Measurements from ENCODE around the gene CRIP1. TPM values are rescaled to one million over a fixed set of nuclear protein-coding genes. Genes with fewer than 3 reads are reported as not detected.
A peak's percentile ranks its signal among the peaks of the same experiment; 100 is the strongest.

CRIP1 gene, protein sequence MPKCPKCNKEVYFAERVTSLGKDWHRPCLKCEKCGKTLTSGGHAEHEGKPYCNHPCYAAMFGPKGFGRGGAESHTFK
- polyA plus RNA-seq (2013, experiment 1 of 2): 98.0 TPM
- polyA plus RNA-seq (2013, experiment 2 of 2): 93.7 TPM

DNA sequence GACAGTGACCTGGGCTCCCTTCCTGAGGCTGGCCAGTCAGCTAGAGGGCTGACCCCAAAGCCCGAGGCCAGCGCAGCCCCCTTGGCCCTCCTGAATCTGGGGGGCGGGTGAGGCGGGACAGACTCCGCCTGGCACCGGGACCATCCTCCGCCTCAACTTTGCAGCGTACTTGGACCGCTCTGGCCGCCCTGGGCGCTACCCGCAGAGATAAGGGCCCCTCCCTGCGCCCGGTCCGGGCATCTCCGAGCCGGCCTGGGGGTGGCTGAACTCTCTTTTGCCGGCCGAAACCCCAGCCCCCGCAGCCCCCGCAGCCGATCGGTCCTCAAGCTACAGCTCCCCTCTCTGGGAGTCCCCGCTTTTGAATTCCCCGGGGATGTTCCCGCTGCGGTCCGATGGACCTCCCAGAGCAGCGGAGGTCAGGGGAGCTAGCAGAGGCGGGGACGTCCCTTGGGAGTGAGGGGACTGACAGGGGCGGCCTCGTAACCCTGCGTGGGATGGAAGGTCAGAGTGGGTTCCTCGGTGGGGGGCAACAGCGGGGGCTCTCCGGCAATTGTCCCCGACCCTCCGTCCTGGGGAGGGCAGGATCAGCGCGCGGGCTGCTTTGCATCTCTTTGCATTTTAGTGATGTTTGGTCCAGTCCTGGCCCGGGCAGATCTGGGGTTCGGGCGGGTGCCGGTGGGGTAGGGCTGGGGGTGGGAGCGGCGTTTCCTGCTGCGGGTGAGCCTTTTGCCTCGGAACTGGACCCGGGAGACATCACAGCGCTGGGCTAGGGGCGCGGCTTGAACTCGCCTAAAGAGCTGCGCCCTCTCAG is at the start of gene CRIP1:
Gene CRIP1, plus strand, starts transcription at position 724 of the 811 bp plus-strand sequence. CDS start 374 bp downstream, outside the sequence.
- no CpG with 5 or more reads among the region's 56 CpGs for WGBS, 2 donors (ENCODE audit: extremely low coverage in 2 of 2, insufficient read length in 2 of 2, insufficient replicate concordance in 1 of 2)
- Histone ChIP-seq H2AFZ (ENCODE audit: low read length) (peak within 1 kb of the TSS; percentile 90), H3K9me3 (replicated peaks in 1 of 2; ENCODE audit: control insufficient read depth in 2 of 2, insufficient read depth in 1 of 2, low read depth in 1 of 2, low read length in 2 of 2) (no peaks in the 10 kb centered on the region), H3K23ac (ENCODE audit: low read depth, low read length, poor library complexity) (peak within 1 kb of the TSS; percentile 91), H3K4ac (ENCODE audit: low read length) (peak within 1 kb of the TSS; percentile 95), H2BK5ac (ENCODE audit: low read length) (peak within 1 kb of the TSS; percentile 85), H2BK15ac (ENCODE audit: low read length) (peak within 1 kb of the TSS; percentile 99), H3K27me3 (ENCODE audit: control insufficient read depth in 3 of 3, insufficient read depth in 3 of 3, low read depth in 1 of 3, low read length in 3 of 3) (peaks cover 0 to 21% (median 4%) of the 10 kb centered on the region in 3 experiments), H4K8ac (ENCODE audit: low read depth, low read length) (peak within 1 kb of the TSS; percentile 43), H2AK5ac (ENCODE audit: low read depth, low read length) (peak within 1 kb of the TSS; percentile 97), H2BK12ac (ENCODE audit: low read length) (peak within 1 kb of the TSS; percentile 84), H3K79me1 (ENCODE audit: low read depth, low read length) (peaks cover 5% of the 10 kb centered on the region), H3K4me1 (ENCODE audit: control insufficient read depth in 2 of 2, insufficient read depth in 1 of 2, low read depth in 1 of 2, low read length in 2 of 2) (peaks cover 48 to 61% of the 10 kb centered on the region in 2 donors), H3K14ac (ENCODE audit: low read length) (peak within 1 kb of the TSS; percentile 99), H3K36me3 (replicated peaks in 1 of 2; ENCODE audit: control insufficient read depth in 2 of 2, insufficient read depth in 2 of 2, low read length in 2 of 2) (no peaks in the 10 kb centered on the region), H3K4me3 (ENCODE audit: low read length in 2 of 2) (peak within 1 kb of the TSS; percentile 8 to 76), H3K4me2 (ENCODE audit: insufficient read depth, low read length, poor library complexity, severe bottlenecking) (peak within 1 kb of the TSS; percentile 73), H2BK120ac (ENCODE audit: low read depth, low read length) (peak within 1 kb of the TSS; percentile 63), H4K91ac (ENCODE audit: low read depth, low read length, poor library complexity) (peak within 1 kb of the TSS; percentile 72), H3K27ac (replicated peaks; ENCODE audit: low read length) (no peak within 1 kb of the TSS), H3K9ac (ENCODE audit: low read depth, low read length, poor library complexity) (peak within 1 kb of the TSS; percentile 89), H3K18ac (ENCODE audit: low read length) (peak within 1 kb of the TSS; percentile 97)
- DNase-seq (ENCODE audit: low spot score): no peak

DNA sequence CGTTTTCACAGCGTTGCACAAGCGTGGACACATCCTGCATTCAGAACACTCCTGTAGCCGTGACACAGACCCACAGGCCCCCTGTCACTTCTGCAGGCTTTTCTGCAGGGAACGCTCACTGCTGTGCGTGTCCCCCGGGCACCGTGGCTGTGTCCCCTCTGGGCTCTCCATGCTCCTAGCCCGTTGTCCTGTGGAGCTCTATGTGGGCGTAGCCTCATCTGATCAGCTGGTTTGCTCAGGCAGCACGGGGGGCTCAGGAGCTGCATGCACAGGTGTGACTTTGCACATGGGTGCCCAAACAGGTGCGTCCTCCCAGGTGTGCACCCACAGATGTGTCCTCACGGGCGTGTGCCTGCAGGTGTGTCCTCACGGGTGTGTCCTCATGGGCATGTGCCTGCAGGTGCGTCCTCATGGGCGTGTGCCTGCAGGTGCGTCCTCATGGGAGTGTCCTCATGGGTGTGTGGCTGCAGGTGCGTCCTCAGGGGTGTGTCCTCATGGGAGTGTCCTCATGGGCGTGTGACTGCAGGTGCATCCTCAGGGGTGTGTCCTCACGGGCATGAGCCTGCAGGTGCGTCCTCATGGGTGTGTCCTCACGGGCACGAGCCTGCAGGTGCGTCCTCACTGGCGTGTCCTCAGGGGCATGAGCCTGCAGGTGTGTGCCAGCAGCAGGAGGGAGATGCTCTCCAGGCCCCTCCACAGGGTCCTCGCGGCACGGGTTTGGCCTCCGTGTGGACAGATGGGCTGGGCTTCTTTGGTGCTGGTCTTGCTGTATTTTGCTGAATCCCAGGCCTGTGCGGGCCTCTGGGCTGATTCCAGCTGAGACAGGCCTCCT is 49.6 kb upstream of the CRIP1 start:
- no peak for DNase-seq (ENCODE audit: low spot score)
- no CpG with 5 or more reads among the region's 31 CpGs for WGBS, 2 donors (ENCODE audit: extremely low coverage in 2 of 2, insufficient read length in 2 of 2, insufficient replicate concordance in 1 of 2)

DNA sequence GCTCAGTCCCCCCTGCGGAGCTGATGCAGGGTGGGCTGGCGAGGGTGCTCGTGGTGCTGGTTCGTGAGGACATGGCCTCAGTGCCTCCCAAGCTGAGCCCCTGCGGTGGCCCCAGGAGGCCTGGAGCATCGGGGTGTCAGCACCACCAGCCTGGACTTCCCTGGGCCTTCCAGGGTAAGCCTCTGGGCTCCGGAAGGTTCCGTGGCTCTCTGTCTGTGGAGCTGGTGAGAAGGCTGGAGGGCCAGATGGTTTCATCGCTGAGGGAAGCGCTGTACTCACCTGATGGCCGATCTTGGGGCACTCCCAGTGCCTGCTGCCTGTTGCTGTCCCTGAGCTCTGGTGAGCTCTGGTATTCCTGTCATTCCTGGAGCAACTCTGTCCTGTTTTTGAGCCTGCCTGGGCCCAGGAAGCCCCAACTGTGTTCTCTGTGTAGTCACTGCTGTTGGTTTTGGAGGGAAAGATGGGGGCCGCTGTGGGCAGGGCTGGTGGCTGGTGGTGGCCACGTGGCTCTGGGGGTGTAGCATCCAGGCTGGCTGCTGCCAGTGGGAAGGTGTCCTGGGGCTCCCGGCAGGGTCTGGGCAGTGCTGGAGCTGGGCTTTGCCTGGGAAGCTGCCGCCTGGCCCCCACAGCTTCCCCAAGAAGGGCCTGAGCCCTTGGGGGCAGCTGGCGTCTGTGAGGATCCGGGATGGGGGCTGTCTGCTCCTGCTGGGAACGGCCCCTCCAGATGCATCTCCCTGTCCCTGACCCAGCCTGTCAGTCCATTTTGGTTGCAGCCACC is 48.8 kb upstream of the CRIP1 start:
- WGBS, 2 donors (ENCODE audit: extremely low coverage in 2 of 2, insufficient read length in 2 of 2, insufficient replicate concordance in 1 of 2): no CpG with 5 or more reads among the region's 18 CpGs
- Histone ChIP-seq H3K4me2 (ENCODE audit: insufficient read depth, low read length, poor library complexity, severe bottlenecking) (no peak overlapping the region), H3K4ac (ENCODE audit: low read length) (no peak overlapping the region), H3K79me1 (ENCODE audit: low read depth, low read length) (peaks cover 42% of the 10 kb centered on the region), H3K23ac (ENCODE audit: low read depth, low read length, poor library complexity) (no peak overlapping the region), H2BK15ac (ENCODE audit: low read length) (no peak overlapping the region), H3K36me3 (replicated peaks in 1 of 2; ENCODE audit: control insufficient read depth in 2 of 2, insufficient read depth in 2 of 2, low read length in 2 of 2) (peaks cover 23 to 74% of the 10 kb centered on the region in 2 donors), H4K91ac (ENCODE audit: low read depth, low read length, poor library complexity) (no peak overlapping the region), H2BK12ac (ENCODE audit: low read length) (no peak overlapping the region), H3K4me1 (ENCODE audit: control insufficient read depth in 2 of 2, insufficient read depth in 1 of 2, low read depth in 1 of 2, low read length in 2 of 2) (peaks cover 0 to 4% of the 10 kb centered on the region in 2 donors), H3K27ac (replicated peaks; ENCODE audit: low read length) (no peak overlapping the region), H2AK5ac (ENCODE audit: low read depth, low read length) (no peak overlapping the region), H2BK120ac (ENCODE audit: low read depth, low read length) (no peak overlapping the region), H3K9ac (ENCODE audit: low read depth, low read length, poor library complexity) (peak overlapping the region; percentile 2), H3K9me3 (replicated peaks in 1 of 2; ENCODE audit: control insufficient read depth in 2 of 2, insufficient read depth in 1 of 2, low read depth in 1 of 2, low read length in 2 of 2) (peaks cover 2 to 4% of the 10 kb centered on the region in 2 donors), H3K4me3 (ENCODE audit: low read length in 2 of 2) (no peak overlapping the region), H2BK5ac (ENCODE audit: low read length) (no peak overlapping the region), H3K27me3 (ENCODE audit: control insufficient read depth in 3 of 3, insufficient read depth in 3 of 3, low read depth in 1 of 3, low read length in 3 of 3) (no peaks in the 10 kb centered on the region), H3K18ac (ENCODE audit: low read length) (no peak overlapping the region), H3K14ac (ENCODE audit: low read length) (no peak overlapping the region), H4K8ac (ENCODE audit: low read depth, low read length) (no peak overlapping the region), H2AFZ (ENCODE audit: low read length) (no peak overlapping the region)
- DNase-seq (ENCODE audit: low spot score): no peak

More for the DNA sequence above, 49.6 kb upstream of the CRIP1 start:
- Histone ChIP-seq H2AK5ac (ENCODE audit: low read depth, low read length) (no peak overlapping the region), H3K79me1 (ENCODE audit: low read depth, low read length) (peaks cover 40% of the 10 kb centered on the region), H3K27ac (replicated peaks; ENCODE audit: low read length) (no peak overlapping the region), H2BK5ac (ENCODE audit: low read length) (no peak overlapping the region), H3K23ac (ENCODE audit: low read depth, low read length, poor library complexity) (peak overlapping the region; percentile 77), H2AFZ (ENCODE audit: low read length) (no peak overlapping the region), H3K4me3 (ENCODE audit: low read length in 2 of 2) (no peak overlapping the region), H3K14ac (ENCODE audit: low read length) (peak overlapping the region; percentile 97), H3K36me3 (replicated peaks in 1 of 2; ENCODE audit: control insufficient read depth in 2 of 2, insufficient read depth in 2 of 2, low read length in 2 of 2) (peaks cover 16 to 66% of the 10 kb centered on the region in 2 donors), H4K8ac (ENCODE audit: low read depth, low read length) (peak overlapping the region; percentile 9), H3K9ac (ENCODE audit: low read depth, low read length, poor library complexity) (peak overlapping the region; percentile 38), H3K4me2 (ENCODE audit: insufficient read depth, low read length, poor library complexity, severe bottlenecking) (peak overlapping the region; percentile 4), H3K4me1 (ENCODE audit: control insufficient read depth in 2 of 2, insufficient read depth in 1 of 2, low read depth in 1 of 2, low read length in 2 of 2) (peaks cover 0 to 4% of the 10 kb centered on the region in 2 donors), H3K27me3 (ENCODE audit: control insufficient read depth in 3 of 3, insufficient read depth in 3 of 3, low read depth in 1 of 3, low read length in 3 of 3) (no peaks in the 10 kb centered on the region), H3K4ac (ENCODE audit: low read length) (peak overlapping the region; percentile 28), H2BK15ac (ENCODE audit: low read length) (no peak overlapping the region), H2BK120ac (ENCODE audit: low read depth, low read length) (no peak overlapping the region), H2BK12ac (ENCODE audit: low read length) (no peak overlapping the region), H4K91ac (ENCODE audit: low read depth, low read length, poor library complexity) (no peak overlapping the region), H3K9me3 (replicated peaks in 1 of 2; ENCODE audit: control insufficient read depth in 2 of 2, insufficient read depth in 1 of 2, low read depth in 1 of 2, low read length in 2 of 2) (peaks cover 2 to 4% of the 10 kb centered on the region in 2 donors), H3K18ac (ENCODE audit: low read length) (no peak overlapping the region)

All from neuronal stem cell (in vitro differentiated cells).